CD14-positive monocyte (primary cell): Measurements from ENCODE around the gene TMEM140. TPM values are rescaled to one million over a fixed set of nuclear protein-coding genes. Genes with fewer than 3 reads are reported as not detected.
A peak's percentile ranks its signal among the peaks of the same experiment; 100 is the strongest.

ENCODE experiments used
- DNase-seq, 3 donors: peaks; one replicate each; pipeline ENCODE4 v3.0.0-alpha.2; 2011 to 2022
- H2AFZ ChIP-seq: 2 replicates; pipeline ENCODE4 v1.6.0; 2012; ENCODE audit warnings: mild to moderate bottlenecking, low read depth, low read length, inconsistent platforms; ENCODE audit not compliant: insufficient read depth, poor library complexity, severe bottlenecking
- H3K27ac ChIP-seq, 2 donors: 1 replicate in 1 of 2; 2 replicates in 1 of 2; pipeline ENCODE4 v1.5.1; 2012 to 2013; ENCODE audit warnings: low read length in 2 of 2, control low read depth in 1 of 2, inconsistent platforms in 1 of 2, low read depth in 1 of 2, mild to moderate bottlenecking in 1 of 2
- H3K27me3 ChIP-seq, 2 donors: one replicate each; pipeline versions ENCODE4 v1.6.0 to v1.6.1; 2011 to 2013; ENCODE audit warnings: low read length in 2 of 2; ENCODE audit not compliant: control insufficient read depth in 2 of 2, insufficient read depth in 2 of 2
- H3K36me3 ChIP-seq, 2 donors: replicated peaks in 1 of 2; 1 replicate in 1 of 2; 2 replicates in 1 of 2; pipeline versions ENCODE4 v1.5.1 to v1.6.1; 2012 to 2013; ENCODE audit warnings: low read length in 2 of 2, control low read depth in 1 of 2, inconsistent platforms in 1 of 2, mild to moderate bottlenecking in 1 of 2; ENCODE audit not compliant: insufficient read depth in 2 of 2, control insufficient read depth in 1 of 2
- H3K4me1 ChIP-seq, 2 donors: 1 replicate in 1 of 2; 2 replicates in 1 of 2; pipeline versions ENCODE4 v1.5.1 to v1.6.1; 2012 to 2013; ENCODE audit warnings: low read length in 2 of 2, control low read depth in 1 of 2, inconsistent platforms in 1 of 2, mild to moderate bottlenecking in 1 of 2, moderate library complexity in 1 of 2; ENCODE audit not compliant: insufficient read depth in 2 of 2, control insufficient read depth in 1 of 2
- H3K4me2 ChIP-seq: replicated peaks from 2 replicates; pipeline ENCODE3; 2012; ENCODE audit warnings: low read length, moderate library complexity, mild to moderate bottlenecking; ENCODE audit not compliant: poor library complexity, severe bottlenecking; ENCODE audit errors: extremely low read depth
- H3K4me3 ChIP-seq, 3 experiments: fragments of 200-600 bp in 1 of 3; sonication (generic) in 1 of 3; replicated peaks in 1 of 3; 1 replicate in 2 of 3; 2 replicates in 1 of 3; pipeline ENCODE4 v1.5.1; 2011 to 2013; ENCODE audit warnings: low read length in 3 of 3, mild to moderate bottlenecking in 3 of 3, control low read depth in 2 of 3, low read depth in 2 of 3, inconsistent platforms in 1 of 3, moderate library complexity in 1 of 3
- H3K79me2 ChIP-seq: 2 replicates; pipeline ENCODE4 v1.6.0; 2012; ENCODE audit warnings: mild to moderate bottlenecking, control low read depth, inconsistent platforms, low read length, moderate library complexity; ENCODE audit not compliant: insufficient read depth
- H3K9ac ChIP-seq: 2 replicates; pipeline ENCODE4 v1.6.0; 2017; ENCODE audit warnings: low read length, mild to moderate bottlenecking; ENCODE audit not compliant: insufficient read depth, poor library complexity, severe bottlenecking
- H3K9me3 ChIP-seq, 2 donors: replicated peaks in 1 of 2; 1 replicate in 1 of 2; 2 replicates in 1 of 2; pipeline versions ENCODE4 v1.5.1 to v1.6.1; 2012 to 2013; ENCODE audit warnings: low read length in 2 of 2, control low read depth in 1 of 2; ENCODE audit not compliant: control insufficient read depth in 1 of 2, insufficient read depth in 1 of 2
- H4K20me1 ChIP-seq: 2 replicates; pipeline ENCODE4 v1.6.0; 2012; ENCODE audit warnings: mild to moderate bottlenecking, low read length, control low read depth, moderate library complexity; ENCODE audit not compliant: insufficient read depth
- H3K27ac Mint-ChIP-seq, 7 donors: one replicate each; pipeline ENCODE4 v1.8.0; 2020; ENCODE audit warnings: mild to moderate bottlenecking in 7 of 7, mixed read lengths in 7 of 7, moderate library complexity in 6 of 7, inconsistent platforms in 2 of 7
- H3K27me3 Mint-ChIP-seq, 3 donors: one replicate each; pipeline ENCODE4 v1.8.0; 2021 to 2022; ENCODE audit warnings: low read depth in 3 of 3, mild to moderate bottlenecking in 3 of 3, mixed read lengths in 3 of 3, moderate library complexity in 3 of 3, inconsistent platforms in 1 of 3
- H3K36me3 Mint-ChIP-seq, 2 donors: one replicate each; pipeline ENCODE4 v1.8.0; 2020; ENCODE audit warnings: mixed read lengths in 2 of 2, inconsistent platforms in 1 of 2, mild to moderate bottlenecking in 1 of 2
- H3K4me1 Mint-ChIP-seq: one replicate; pipeline ENCODE4 v1.8.0; 2020; ENCODE audit warnings: mild to moderate bottlenecking, mixed read lengths
- H3K4me3 Mint-ChIP-seq, 2 donors: one replicate each; pipeline ENCODE4 v1.8.0; 2020; ENCODE audit warnings: mild to moderate bottlenecking in 2 of 2, mixed read lengths in 2 of 2, moderate library complexity in 1 of 2
- H3K9me3 Mint-ChIP-seq, 7 donors: one replicate each; pipeline ENCODE4 v1.8.0; 2020 to 2022; ENCODE audit warnings: mixed read lengths in 7 of 7, mild to moderate bottlenecking in 6 of 7, moderate library complexity in 6 of 7, inconsistent platforms in 2 of 7
- CTCF ChIP-seq: fragments of 200-600 bp; IDR thresholded peaks from one replicate; pipeline ENCODE4 v1.8.0; 2022; ENCODE audit warnings: antibody characterized with exemption, mild to moderate bottlenecking
- WGBS: methylation state at CpG from one replicate; pipeline ENCODE4 v1.1.5; 2013; ENCODE audit warnings: missing lambda C conversion rate; ENCODE audit not compliant: insufficient coverage; 5-methylcytosine and 5-hydroxymethylcytosine counted together
- intact Hi-C, 2 donors: fragments of 100-400 bp; cut with micrococcal nuclease; formaldehyde crosslinking; loops; one replicate each; pipeline versions ENCODE4 v1.15.0 to v1.15.1; 2023
- polyA plus RNA-seq, 3 donors: library from polyadenylated mRNA; depleted of rRNA in 1 of 3; unstranded in 2 of 3; stranded (reverse) in 1 of 3; fragments of 300-500 nt in 2 of 3; fragments of >200 nt in 1 of 3; fragmentation: Illumina TruSeq in 2 of 3; gene quantifications; 1 replicate in 2 of 3; 2 replicates in 1 of 3; pipeline ENCODE4 v1.2.3, GENCODE V29; 2012 to 2021

TMEM140 gene
- polyA plus RNA-seq, 3 donors: 2.9 to 14.7 (median 10.6) TPM

GRCh38 chr7:135204341-135204749 is 56.5 kb downstream of the TMEM140 start:
- no peak for TF ChIP-seq CTCF
- no peak overlapping the region for H3K9ac ChIP-seq
- 99% methylated on average over 5 of the region's 6 CpGs for WGBS
- H2AFZ ChIP-seq: no peak overlapping the region
- no peak overlapping the region for H3K4me3 ChIP-seq
- no peaks in the 10 kb centered on the region for H3K9me3 ChIP-seq
- H3K36me3 ChIP-seq: peaks cover 63 to 71% of the 10 kb centered on the region in 2 donors
- intact Hi-C loops: no loop called here
- no peak for DNase-seq
- Mint-ChIP-seq H3K4me3 (no peak overlapping the region), H3K27me3 (peaks cover 0 to 2% (median 0%) of the 10 kb centered on the region in 3 donors), H3K27ac (peak overlapping the region in 1 of 7 donors; percentile 62), H3K4me1 (peaks cover 28% of the 10 kb centered on the region), H3K36me3 (peaks cover 75 to 77% of the 10 kb centered on the region in 2 donors), H3K9me3 (no peaks in the 10 kb centered on the region)
- H3K27ac ChIP-seq: no peak overlapping the region
- no peaks in the 10 kb centered on the region for H4K20me1 ChIP-seq
- H3K27me3 ChIP-seq: no peaks in the 10 kb centered on the region
- no peaks in the 10 kb centered on the region for H3K79me2 ChIP-seq
- H3K4me1 ChIP-seq: peaks cover 24 to 25% of the 10 kb centered on the region in 2 donors
- no peak overlapping the region for H3K4me2 ChIP-seq

GRCh38 chr7:135204876-135205275 is 57.0 kb downstream of the TMEM140 start:
- peaks cover 33% of the 10 kb centered on the region for H3K4me1 Mint-ChIP-seq

More at GRCh38 chr7:135204876-135205275, 57.0 kb downstream of the TMEM140 start:
- Histone ChIP-seq H3K27me3 (no peaks in the 10 kb centered on the region), H3K36me3 (peaks cover 57 to 66% of the 10 kb centered on the region in 2 donors), H4K20me1 (no peaks in the 10 kb centered on the region), H3K79me2 (peaks cover 4% of the 10 kb centered on the region), H2AFZ (no peak overlapping the region), H3K4me3 (no peak overlapping the region), H3K9ac (no peak overlapping the region), H3K27ac (no peak overlapping the region), H3K9me3 (no peaks in the 10 kb centered on the region), H3K4me2 (no peak overlapping the region), H3K4me1 (peaks cover 29 to 31% of the 10 kb centered on the region in 2 donors)
- H3K36me3 Mint-ChIP-seq: peaks cover 70 to 72% of the 10 kb centered on the region in 2 donors
- peaks cover 0 to 2% (median 0%) of the 10 kb centered on the region in 3 donors for H3K27me3 Mint-ChIP-seq
- DNase-seq: no peak
- no peaks in the 10 kb centered on the region for H3K9me3 Mint-ChIP-seq
- TF ChIP-seq CTCF: no peak
- intact Hi-C loops: loop anchor here in 1 of 2 donors (5.0 kb wide), 1 partner anchor 53 kb away; no protein-coding TSS in a partner anchor
- no peak overlapping the region for H3K4me3 Mint-ChIP-seq
- peak overlapping the region in 2 of 7 donors; percentile 4 to 54 for H3K27ac Mint-ChIP-seq
- 100% methylated on average over 2 of the region's 5 CpGs for WGBS
